Measurements from ENCODE around the gene RBL2. TPM values are rescaled to one million over a fixed set of nuclear protein-coding genes. Genes with fewer than 3 reads are reported as not detected.
"Not testable (repeated sequence)": the region's sequence is repeated elsewhere in the genome, so short reads cannot be mapped to it uniquely, and the experiment has no call there.

Gene RBL2
- polyA plus RNA-seq, 12 donors = 39.7 to 86.7 (median 51.2) TPM; not detected in 1

GRCh38 chr16:53530741-53531140 is 96.5 kb downstream of the RBL2 start:
- no peak for DNase-seq

DNA sequence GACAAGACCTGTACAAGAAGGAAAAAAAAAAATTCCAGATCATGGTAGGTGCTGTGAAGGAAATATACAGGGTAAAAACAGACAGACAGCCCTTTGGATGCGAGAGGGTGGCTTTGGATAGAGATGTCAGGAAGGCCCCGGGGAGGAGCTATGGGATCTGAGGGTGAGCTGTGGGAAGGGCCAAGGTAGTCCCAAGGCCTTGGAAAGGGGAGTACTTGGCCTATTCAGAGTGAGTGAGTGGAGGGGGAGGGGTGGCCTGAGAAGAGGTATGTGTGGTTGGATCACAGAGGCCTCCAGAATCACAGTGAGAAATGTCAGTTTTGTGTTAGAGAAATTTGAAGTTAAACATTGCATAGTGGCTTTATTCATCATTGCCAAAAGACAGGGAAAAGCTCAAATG is 99.9 kb downstream of the RBL2 start:
- no peak for DNase-seq

GRCh38 chr16:53537626-53538025 is 103.4 kb downstream of the RBL2 start:
- DNase-seq = no peak

DNA sequence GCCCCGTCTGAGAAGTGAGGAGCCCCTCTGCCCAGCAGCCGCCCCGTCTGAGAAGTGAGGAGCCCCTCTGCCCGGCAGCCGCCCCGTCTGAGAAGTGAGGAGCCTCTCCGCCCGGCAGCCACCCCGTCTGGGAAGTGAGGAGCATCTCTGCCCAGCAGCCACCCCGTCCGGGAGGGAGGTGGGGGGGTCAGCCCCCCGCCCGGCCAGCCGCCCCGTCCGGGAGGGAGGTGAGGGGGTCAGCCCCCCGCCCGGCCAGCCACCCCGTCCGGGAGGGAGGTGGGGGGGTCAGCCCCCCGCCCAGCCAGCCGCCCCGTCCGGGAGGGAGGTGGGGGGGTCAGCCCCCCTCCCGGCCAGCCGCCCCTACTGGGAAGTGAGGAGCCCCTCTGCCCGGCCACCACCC is 105.1 kb downstream of the RBL2 start:
- not testable (repeated sequence) for DNase-seq

GRCh38 chr16:53539759-53540718 is 105.8 kb downstream of the RBL2 start:
- not testable (repeated sequence) for DNase-seq

Other genes with a start within 250 kb of the RBL2 start
- gene AKTIP, start 68.7 kb downstream of the RBL2 start, polyA plus RNA-seq (ENCODE audit: insufficient read length in 12 of 12) = 10 to 100 TPM in 11 of 12 donors, not detected in 1; 32.2 to 62.0 (median 49.4) TPM